ENCODE measurements around the gene MGAT5B.

MGAT5B gene

GRCh38 chr17:76830987-76831715, 37.1 kb upstream of the MGAT5B start:
- no peak overlapping the region for H3K4me3 ChIP-seq
- TF ChIP-seq, protein P1, sequence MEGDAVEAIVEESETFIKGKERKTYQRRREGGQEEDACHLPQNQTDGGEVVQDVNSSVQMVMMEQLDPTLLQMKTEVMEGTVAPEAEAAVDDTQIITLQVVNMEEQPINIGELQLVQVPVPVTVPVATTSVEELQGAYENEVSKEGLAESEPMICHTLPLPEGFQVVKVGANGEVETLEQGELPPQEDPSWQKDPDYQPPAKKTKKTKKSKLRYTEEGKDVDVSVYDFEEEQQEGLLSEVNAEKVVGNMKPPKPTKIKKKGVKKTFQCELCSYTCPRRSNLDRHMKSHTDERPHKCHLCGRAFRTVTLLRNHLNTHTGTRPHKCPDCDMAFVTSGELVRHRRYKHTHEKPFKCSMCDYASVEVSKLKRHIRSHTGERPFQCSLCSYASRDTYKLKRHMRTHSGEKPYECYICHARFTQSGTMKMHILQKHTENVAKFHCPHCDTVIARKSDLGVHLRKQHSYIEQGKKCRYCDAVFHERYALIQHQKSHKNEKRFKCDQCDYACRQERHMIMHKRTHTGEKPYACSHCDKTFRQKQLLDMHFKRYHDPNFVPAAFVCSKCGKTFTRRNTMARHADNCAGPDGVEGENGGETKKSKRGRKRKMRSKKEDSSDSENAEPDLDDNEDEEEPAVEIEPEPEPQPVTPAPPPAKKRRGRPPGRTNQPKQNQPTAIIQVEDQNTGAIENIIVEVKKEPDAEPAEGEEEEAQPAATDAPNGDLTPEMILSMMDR (IDR thresholded peaks at IDR 0.05), result no peak
- no peak for DNase-seq (ENCODE audit: low spot score)

GRCh38 chr17:76833034-76833644, 35.1 kb upstream of the MGAT5B start:
- Histone ChIP-seq H3K27ac (no peak overlapping the region), H3K4me3 (no peak overlapping the region)
- TF ChIP-seq, protein P1 (IDR thresholded peaks at IDR 0.05), result no peak
- no peak for DNase-seq (ENCODE audit: low spot score)

More at GRCh38 chr17:76830987-76831715, 37.1 kb upstream of the MGAT5B start:
- no peak overlapping the region for H3K27ac ChIP-seq

GRCh38 chr17:76833747-76834146, 34.5 kb upstream of the MGAT5B start:
- TF ChIP-seq, protein P1 (IDR thresholded peaks at IDR 0.05), result no peak
- DNase-seq (ENCODE audit: low spot score), result no peak
- Histone ChIP-seq H3K27ac (no peak overlapping the region), H3K4me3 (no peak overlapping the region)

DNA sequence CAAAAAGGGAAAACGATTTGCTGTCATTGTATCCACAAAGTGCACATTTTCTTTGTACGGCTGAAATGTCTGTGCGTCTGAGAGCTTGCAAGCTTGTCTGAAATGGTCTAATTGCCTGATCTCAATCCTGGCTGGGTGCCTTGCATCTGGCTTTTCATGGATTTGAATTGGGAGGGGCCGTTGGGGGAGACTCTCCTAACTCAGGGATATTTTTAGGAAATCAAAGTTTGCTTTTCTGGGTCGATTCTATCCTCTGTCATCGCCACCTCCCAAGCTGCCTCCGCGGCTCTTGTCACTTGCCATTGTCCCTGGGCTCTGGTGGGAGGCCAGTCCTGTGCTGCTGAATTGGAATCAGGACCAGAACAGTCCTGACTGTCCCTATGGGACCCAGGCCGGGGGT, 33.3 kb upstream of the MGAT5B start:
- TF ChIP-seq, protein P1 (IDR thresholded peaks at IDR 0.05), result no peak
- DNase-seq (ENCODE audit: low spot score), result no peak
- H3K27ac ChIP-seq, result no peak overlapping the region
- no peak overlapping the region for H3K4me3 ChIP-seq

- Histone ChIP-seq H3K27ac (no peak overlapping the region), H3K4me3 (no peak overlapping the region)
- DNase-seq (ENCODE audit: low spot score), result no peak
- TF ChIP-seq, protein P1 (IDR thresholded peaks at IDR 0.05), result no peak
Measured at GRCh38 chr17:76840443-76840767, 27.8 kb upstream of the MGAT5B start.

DNA sequence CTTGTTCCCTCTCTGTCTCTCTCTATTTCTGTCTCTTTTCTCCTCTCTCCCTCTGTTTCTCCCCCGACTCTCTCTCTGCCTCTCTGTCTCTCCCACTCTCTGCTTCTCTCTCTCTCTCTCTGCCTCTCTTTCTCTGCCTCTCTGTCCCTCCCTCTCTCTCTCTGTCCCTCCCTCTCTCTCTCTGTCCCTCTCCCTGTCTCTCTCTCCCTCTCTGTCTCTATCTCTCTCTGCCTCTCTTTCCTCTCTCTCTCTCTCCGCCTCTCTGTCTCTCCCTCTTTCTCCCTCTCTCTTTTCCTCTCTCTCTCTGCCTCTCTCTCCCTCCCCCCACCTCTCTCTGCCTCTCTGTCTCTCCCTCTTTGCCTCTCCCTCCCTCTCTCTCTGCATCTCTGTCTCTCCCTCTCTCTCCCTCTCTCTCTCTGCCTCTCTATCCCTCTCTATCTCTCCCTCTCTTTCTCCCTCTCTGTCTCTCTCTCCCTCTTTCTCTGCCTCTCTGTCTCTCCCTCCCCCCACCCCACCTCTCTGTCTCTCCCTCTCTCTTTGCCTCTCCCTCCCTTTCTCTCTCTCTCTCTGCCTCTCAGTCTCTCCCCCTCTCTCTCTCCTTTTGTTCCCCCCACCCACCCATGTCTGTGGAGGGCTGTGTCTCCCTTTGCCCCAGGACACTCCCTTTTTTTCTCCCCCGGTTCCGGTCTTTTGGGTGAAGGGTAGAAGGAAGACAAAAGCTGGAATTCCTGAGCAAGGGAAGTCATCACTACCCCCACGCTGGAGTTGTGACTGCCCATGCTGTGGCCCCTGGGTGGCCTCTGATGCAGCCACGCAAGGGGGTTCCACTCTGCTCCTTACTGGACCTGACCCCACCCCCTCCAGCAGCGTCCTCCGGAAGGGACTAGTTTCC, 27.1 kb upstream of the MGAT5B start:
- TF ChIP-seq, protein P1 (IDR thresholded peaks at IDR 0.05), result no peak
- Histone ChIP-seq H3K27ac (no peak overlapping the region), H3K4me3 (no peak overlapping the region)
- no peak for DNase-seq (ENCODE audit: low spot score)
